ENCODE data around the gene GNB5.

The GNB5 gene

GRCh38 chr15:52224211-52224610, 33.0 kb upstream of the GNB5 start:
- Histone ChIP-seq H3K27me3 (ENCODE audit: control insufficient read depth, insufficient read depth, low read length) (no peaks in the 10 kb centered on the region), H3K27ac (ENCODE audit: low read length) (no peak overlapping the region), H3K9ac (ENCODE audit: low read length) (no peak overlapping the region), H3K9me3 (ENCODE audit: control insufficient read depth, low read depth, low read length) (no peaks in the 10 kb centered on the region), H3K36me3 (ENCODE audit: control insufficient read depth, low read depth, low read length) (peaks cover 47% of the 10 kb centered on the region), H3K4me1 (ENCODE audit: control insufficient read depth, low read depth, low read length) (no peaks in the 10 kb centered on the region), H3K4me3 (ENCODE audit: low read length) (no peak overlapping the region)

GRCh38 chr15:52221730-52222129, 30.5 kb upstream of the GNB5 start:
- Histone ChIP-seq H3K9ac (ENCODE audit: low read length) (no peak overlapping the region), H3K4me3 (ENCODE audit: low read length) (no peak overlapping the region), H3K4me1 (ENCODE audit: control insufficient read depth, low read depth, low read length) (no peaks in the 10 kb centered on the region), H3K27me3 (ENCODE audit: control insufficient read depth, insufficient read depth, low read length) (no peaks in the 10 kb centered on the region), H3K27ac (ENCODE audit: low read length) (no peak overlapping the region), H3K9me3 (ENCODE audit: control insufficient read depth, low read depth, low read length) (no peaks in the 10 kb centered on the region), H3K36me3 (ENCODE audit: control insufficient read depth, low read depth, low read length) (peaks cover 68% of the 10 kb centered on the region)

DNA sequence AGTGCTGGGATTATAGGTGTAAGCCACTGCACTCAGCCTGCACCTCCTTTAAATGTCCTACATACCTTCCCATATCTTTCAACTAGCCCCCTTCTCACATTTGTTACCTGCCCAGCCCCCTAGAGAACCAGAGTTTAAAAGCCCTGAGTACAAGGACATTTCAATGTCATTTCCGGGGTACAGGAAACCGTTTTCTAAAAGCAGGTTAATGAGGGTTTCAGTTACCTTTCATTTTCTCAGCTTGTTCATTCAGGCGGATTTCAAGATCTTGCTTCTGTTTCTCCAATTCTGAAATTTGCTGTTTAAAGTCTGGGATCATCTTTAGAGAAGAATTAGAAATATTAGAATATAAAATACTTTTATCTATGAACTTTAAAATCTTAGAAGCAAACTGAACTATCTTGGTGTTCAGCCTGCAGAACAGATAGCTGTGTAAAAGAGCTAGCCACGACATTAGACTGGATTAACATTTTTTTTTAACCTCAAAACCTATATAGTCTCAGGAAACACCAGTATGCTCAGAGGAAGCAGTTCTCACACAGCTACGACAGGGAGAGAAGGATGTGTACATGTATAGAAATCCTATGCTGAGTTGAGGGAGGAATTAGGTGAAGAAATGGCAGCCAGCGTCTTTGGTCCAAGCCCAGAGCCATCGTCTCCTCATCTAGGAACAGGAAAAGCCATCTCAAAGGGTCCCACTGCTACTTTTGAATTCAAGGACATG, 29.9 kb upstream of the GNB5 start:
- no peaks in the 10 kb centered on the region for H3K9me3 ChIP-seq (ENCODE audit: control insufficient read depth, low read depth, low read length)
- H3K4me3 ChIP-seq (ENCODE audit: low read length): no peak overlapping the region
- no peaks in the 10 kb centered on the region for H3K4me1 ChIP-seq (ENCODE audit: control insufficient read depth, low read depth, low read length)
- H3K36me3 ChIP-seq (ENCODE audit: control insufficient read depth, low read depth, low read length): peaks cover 71% of the 10 kb centered on the region
- H3K9ac ChIP-seq (ENCODE audit: low read length): no peak overlapping the region
- no peaks in the 10 kb centered on the region for H3K27me3 ChIP-seq (ENCODE audit: control insufficient read depth, insufficient read depth, low read length)
- no peak overlapping the region for H3K27ac ChIP-seq (ENCODE audit: low read length)

DNA sequence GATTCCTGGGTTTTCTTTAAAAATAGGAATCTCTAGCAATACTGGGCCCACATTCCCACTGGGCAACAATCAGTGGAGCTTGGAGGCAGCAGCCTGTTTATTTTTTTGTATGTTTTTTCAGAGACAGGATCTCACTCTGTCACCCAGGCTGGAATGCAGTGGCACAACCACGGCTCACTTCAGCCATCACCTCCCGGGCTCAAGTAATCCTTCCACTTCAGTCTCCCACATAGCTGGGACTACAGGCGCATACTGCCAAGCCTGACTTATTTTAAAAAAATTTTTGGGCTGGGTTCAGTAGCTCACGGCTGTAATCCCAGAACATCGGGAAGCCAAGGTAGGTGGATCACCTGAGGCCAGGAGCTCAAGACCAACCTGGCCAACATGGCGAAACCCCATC, 29.1 kb upstream of the GNB5 start:
- Histone ChIP-seq H3K9me3 (ENCODE audit: control insufficient read depth, low read depth, low read length) (no peaks in the 10 kb centered on the region), H3K27ac (ENCODE audit: low read length) (no peak overlapping the region), H3K27me3 (ENCODE audit: control insufficient read depth, insufficient read depth, low read length) (no peaks in the 10 kb centered on the region), H3K36me3 (ENCODE audit: control insufficient read depth, low read depth, low read length) (peaks cover 68% of the 10 kb centered on the region), H3K4me1 (ENCODE audit: control insufficient read depth, low read depth, low read length) (no peaks in the 10 kb centered on the region), H3K4me3 (ENCODE audit: low read length) (no peak overlapping the region), H3K9ac (ENCODE audit: low read length) (no peak overlapping the region)

- no peaks in the 10 kb centered on the region for H3K27me3 ChIP-seq (ENCODE audit: control insufficient read depth, insufficient read depth, low read length)
- no peaks in the 10 kb centered on the region for H3K4me1 ChIP-seq (ENCODE audit: control insufficient read depth, low read depth, low read length)
- peaks cover 67% of the 10 kb centered on the region for H3K36me3 ChIP-seq (ENCODE audit: control insufficient read depth, low read depth, low read length)
- H3K27ac ChIP-seq (ENCODE audit: low read length): no peak overlapping the region
- no peaks in the 10 kb centered on the region for H3K9me3 ChIP-seq (ENCODE audit: control insufficient read depth, low read depth, low read length)
- no peak overlapping the region for H3K9ac ChIP-seq (ENCODE audit: low read length)
- H3K4me3 ChIP-seq (ENCODE audit: low read length): no peak overlapping the region
These were observed 27.6 kb upstream of the GNB5 start for GRCh38 chr15:52218816-52219215.

GRCh38 chr15:52218371-52218770, 27.2 kb upstream of the GNB5 start:
- Histone ChIP-seq H3K9me3 (ENCODE audit: control insufficient read depth, low read depth, low read length) (no peaks in the 10 kb centered on the region), H3K27me3 (ENCODE audit: control insufficient read depth, insufficient read depth, low read length) (no peaks in the 10 kb centered on the region), H3K36me3 (ENCODE audit: control insufficient read depth, low read depth, low read length) (peaks cover 68% of the 10 kb centered on the region), H3K9ac (ENCODE audit: low read length) (no peak overlapping the region), H3K4me3 (ENCODE audit: low read length) (no peak overlapping the region), H3K4me1 (ENCODE audit: control insufficient read depth, low read depth, low read length) (no peaks in the 10 kb centered on the region), H3K27ac (ENCODE audit: low read length) (no peak overlapping the region)

DNA sequence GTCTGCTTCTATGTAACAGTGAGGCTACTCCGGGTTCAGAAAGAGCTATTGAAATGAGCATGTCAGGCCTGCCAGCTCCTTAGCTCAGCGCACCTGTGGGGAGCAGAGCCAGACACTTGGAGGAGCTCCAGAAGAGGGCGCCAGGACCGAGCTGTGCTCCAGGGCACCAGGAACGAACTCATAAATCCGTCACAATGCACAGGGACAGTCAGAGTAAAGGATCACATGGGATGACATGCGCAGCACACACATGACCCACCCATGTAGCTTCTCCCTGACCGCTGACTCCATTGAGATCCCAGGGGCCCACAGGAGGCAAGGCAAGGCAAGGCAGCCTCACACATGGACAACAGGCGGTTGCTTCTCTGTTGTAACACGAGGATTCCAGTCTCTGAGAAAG, 26.0 kb upstream of the GNB5 start:
- no peaks in the 10 kb centered on the region for H3K9me3 ChIP-seq (ENCODE audit: control insufficient read depth, low read depth, low read length)
- H3K4me3 ChIP-seq (ENCODE audit: low read length): no peak overlapping the region
- peaks cover 71% of the 10 kb centered on the region for H3K36me3 ChIP-seq (ENCODE audit: control insufficient read depth, low read depth, low read length)
- H3K9ac ChIP-seq (ENCODE audit: low read length): no peak overlapping the region
- H3K27ac ChIP-seq (ENCODE audit: low read length): no peak overlapping the region
- H3K27me3 ChIP-seq (ENCODE audit: control insufficient read depth, insufficient read depth, low read length): no peaks in the 10 kb centered on the region
- H3K4me1 ChIP-seq (ENCODE audit: control insufficient read depth, low read depth, low read length): no peaks in the 10 kb centered on the region

- no peak overlapping the region for H3K4me3 ChIP-seq (ENCODE audit: low read length)
- H3K4me1 ChIP-seq (ENCODE audit: control insufficient read depth, low read depth, low read length): no peaks in the 10 kb centered on the region
- H3K36me3 ChIP-seq (ENCODE audit: control insufficient read depth, low read depth, low read length): peaks cover 72% of the 10 kb centered on the region
- no peaks in the 10 kb centered on the region for H3K9me3 ChIP-seq (ENCODE audit: control insufficient read depth, low read depth, low read length)
- H3K27ac ChIP-seq (ENCODE audit: low read length): no peak overlapping the region
- no peak overlapping the region for H3K9ac ChIP-seq (ENCODE audit: low read length)
- no peaks in the 10 kb centered on the region for H3K27me3 ChIP-seq (ENCODE audit: control insufficient read depth, insufficient read depth, low read length)
These were observed 23.4 kb upstream of the GNB5 start for GRCh38 chr15:52214553-52214952.

- H3K4me1 ChIP-seq (ENCODE audit: control insufficient read depth, low read depth, low read length): no peaks in the 10 kb centered on the region
- no peaks in the 10 kb centered on the region for H3K9me3 ChIP-seq (ENCODE audit: control insufficient read depth, low read depth, low read length)
- no peak overlapping the region for H3K27ac ChIP-seq (ENCODE audit: low read length)
- no peak overlapping the region for H3K9ac ChIP-seq (ENCODE audit: low read length)
- peaks cover 59% of the 10 kb centered on the region for H3K36me3 ChIP-seq (ENCODE audit: control insufficient read depth, low read depth, low read length)
- no peak overlapping the region for H3K4me3 ChIP-seq (ENCODE audit: low read length)
- H3K27me3 ChIP-seq (ENCODE audit: control insufficient read depth, insufficient read depth, low read length): no peaks in the 10 kb centered on the region
These were observed 22.0 kb upstream of the GNB5 start for GRCh38 chr15:52213206-52213605.

- no peak overlapping the region for H3K27ac ChIP-seq (ENCODE audit: low read length)
- H3K4me3 ChIP-seq (ENCODE audit: low read length): no peak overlapping the region
- H3K4me1 ChIP-seq (ENCODE audit: control insufficient read depth, low read depth, low read length): no peaks in the 10 kb centered on the region
- H3K9me3 ChIP-seq (ENCODE audit: control insufficient read depth, low read depth, low read length): no peaks in the 10 kb centered on the region
- H3K27me3 ChIP-seq (ENCODE audit: control insufficient read depth, insufficient read depth, low read length): no peaks in the 10 kb centered on the region
- peaks cover 54% of the 10 kb centered on the region for H3K36me3 ChIP-seq (ENCODE audit: control insufficient read depth, low read depth, low read length)
- H3K9ac ChIP-seq (ENCODE audit: low read length): no peak overlapping the region
These were observed 17.2 kb upstream of the GNB5 start for GRCh38 chr15:52208306-52208946.

- H3K4me1 ChIP-seq (ENCODE audit: control insufficient read depth, low read depth, low read length): no peaks in the 10 kb centered on the region
- no peak overlapping the region for H3K4me3 ChIP-seq (ENCODE audit: low read length)
- peaks cover 42% of the 10 kb centered on the region for H3K36me3 ChIP-seq (ENCODE audit: control insufficient read depth, low read depth, low read length)
- H3K27me3 ChIP-seq (ENCODE audit: control insufficient read depth, insufficient read depth, low read length): no peaks in the 10 kb centered on the region
- no peak overlapping the region for H3K9ac ChIP-seq (ENCODE audit: low read length)
- no peak overlapping the region for H3K27ac ChIP-seq (ENCODE audit: low read length)
- no peaks in the 10 kb centered on the region for H3K9me3 ChIP-seq (ENCODE audit: control insufficient read depth, low read depth, low read length)
These were observed 16.0 kb upstream of the GNB5 start for GRCh38 chr15:52207191-52207590.

- H3K27me3 ChIP-seq (ENCODE audit: control insufficient read depth, insufficient read depth, low read length): no peaks in the 10 kb centered on the region
- no peak overlapping the region for H3K9ac ChIP-seq (ENCODE audit: low read length)
- H3K4me3 ChIP-seq (ENCODE audit: low read length): no peak overlapping the region
- H3K36me3 ChIP-seq (ENCODE audit: control insufficient read depth, low read depth, low read length): peaks cover 36% of the 10 kb centered on the region
- H3K27ac ChIP-seq (ENCODE audit: low read length): no peak overlapping the region
- no peaks in the 10 kb centered on the region for H3K4me1 ChIP-seq (ENCODE audit: control insufficient read depth, low read depth, low read length)
- no peaks in the 10 kb centered on the region for H3K9me3 ChIP-seq (ENCODE audit: control insufficient read depth, low read depth, low read length)
These were observed 15.3 kb upstream of the GNB5 start for GRCh38 chr15:52206446-52206845.

Data from iPS-18a (cell line).